GM19372 (cell line): Measurements from ENCODE around the gene BRICD5.

ENCODE experiments used
- ATAC-seq: cut with Tn5 transposase; IDR thresholded peaks from one replicate; pipeline ENCODE4 v1.9.1; 2021; ENCODE audit warnings: mild to moderate bottlenecking, low read depth, moderate library complexity; ENCODE audit not compliant: unreplicated experiment

Gene BRICD5

GRCh38 chr16:2226245-2226793, 15.7 kb upstream of the BRICD5 start:
- ATAC-seq, result no peak

- peak; percentile 16 for ATAC-seq
Observed at GRCh38 chr16:2223942-2224486, 13.4 kb upstream of the BRICD5 start.

- peak; percentile 94 for ATAC-seq
Observed at GRCh38 chr16:2223221-2223941, 12.7 kb upstream of the BRICD5 start, which contains the start of gene E4F1. TSS of gene E4F1 (plus strand) at chr16:2223591. CDS start at chr16:2223614, 23 bp downstream.

- ATAC-seq, result no peak
Observed at GRCh38 chr16:2216330-2216729, 5.7 kb upstream of the BRICD5 start.

- ATAC-seq, result peak; percentile 87
Observed at GRCh38 chr16:2214719-2214968, 4.0 kb upstream of the BRICD5 start, which contains the start of gene PGP. TSS of gene PGP (minus strand) at chr16:2214840. CDS start at chr16:2214777, 63 bp downstream.

GRCh38 chr16:2213817-2214718, 3.4 kb upstream of the BRICD5 start:
- ATAC-seq, result no peak

GRCh38 chr16:2212362-2213324, 2.0 kb upstream of the BRICD5 start:
- no peak for ATAC-seq

GRCh38 chr16:2211923-2212347, 1.3 kb upstream of the BRICD5 start:
- no peak for ATAC-seq

- ATAC-seq, result no peak
Observed at GRCh38 chr16:2210009-2210332, 692 bp downstream of the BRICD5 start.

GRCh38 chr16:2209258-2210008, 1.2 kb downstream of the BRICD5 start:
- ATAC-seq, result no peak

- ATAC-seq, result no peak
Observed at GRCh38 chr16:2208772-2209171, 1.9 kb downstream of the BRICD5 start.

GRCh38 chr16:2208308-2208707, 2.4 kb downstream of the BRICD5 start:
- ATAC-seq, result no peak

GRCh38 chr16:2207872-2208271, 2.8 kb downstream of the BRICD5 start:
- no peak for ATAC-seq

GRCh38 chr16:2206780-2207433, 3.8 kb downstream of the BRICD5 start:
- no peak for ATAC-seq

- no peak for ATAC-seq
Observed at GRCh38 chr16:2206420-2206779, 4.3 kb downstream of the BRICD5 start.

GRCh38 chr16:2205967-2206313, 4.7 kb downstream of the BRICD5 start:
- ATAC-seq, result peak; percentile 6

GRCh38 chr16:2205104-2205966, 5.3 kb downstream of the BRICD5 start, which contains the start of gene MLST8:
TSS of gene MLST8 (plus strand) at chr16:2205454. CDS start at chr16:2206086, 632 bp downstream.
- ATAC-seq, result peak; percentile 82
